AG04450 (cell line): ENCODE data around the gene EIF5A2. TPM values are rescaled to one million over a fixed set of nuclear protein-coding genes. Genes with fewer than 3 reads are reported as not detected.
"Not testable (repeated sequence)": the region's sequence is repeated elsewhere in the genome, so short reads cannot be mapped to it uniquely, and the experiment has no call there.

Source experiments
- CTCF ChIA-PET: fragments of 300-600, 350-600 bp; formaldehyde crosslinking; extraction: SDS; loops from one replicate; lab custom pipeline; 2022; ENCODE audit warnings: antibody characterized with exemption, inconsistent platforms; lab: Charles Lee
- POLR2A ChIA-PET: fragments of 350-600 bp; formaldehyde crosslinking; extraction: SDS; loops from one replicate; lab custom pipeline; 2021; ENCODE audit warnings: antibody characterized with exemption, inconsistent platforms; lab: Yijun Ruan, JAX
- DNase-seq: peaks from one replicate; pipeline ENCODE4 v3.0.0-alpha.2; 2011; ENCODE audit warnings: low read depth, low spot score
- H3K27ac ChIP-seq: one replicate; pipeline ENCODE4 v1.5.1; 2012; ENCODE audit warnings: low read depth, low read length, control low read depth
- H3K27me3 ChIP-seq: one replicate; pipeline ENCODE4 v1.6.0; 2012; ENCODE audit warnings: low read length; ENCODE audit not compliant: control insufficient read depth, insufficient read depth
- H3K4me3 ChIP-seq: 2 replicates; pipeline ENCODE4 v1.5.1; 2011; ENCODE audit warnings: mild to moderate bottlenecking, low read depth, low read length, control low read depth
- H3K9me3 ChIP-seq: 2 replicates; pipeline ENCODE4 v1.5.1; 2012; ENCODE audit warnings: low read length; ENCODE audit not compliant: control insufficient read depth, insufficient read depth
- CTCF ChIP-seq: IDR thresholded peaks from 2 replicates; pipeline ENCODE4 v1.5.1; 2011; ENCODE audit warnings: low read depth, low read length, control low read depth, inconsistent platforms
- polyA plus RNA-seq: library from polyadenylated mRNA; depleted of rRNA; stranded (reverse); fragments of >200 nt; gene quantifications from 2 replicates; pipeline ENCODE4 v1.2.3, GENCODE V29; 2011

EIF5A2 gene
- polyA plus RNA-seq, 1 experiment, result 20.5 TPM

- Histone ChIP-seq H3K27me3 (no peaks in the 10 kb centered on the region), H3K9me3 (peaks cover 10% of the 10 kb centered on the region), H3K4me3 (peak overlapping the region; percentile 80), H3K27ac (no peak overlapping the region)
- no peak for DNase-seq
- POLR2A ChIA-PET, result interaction anchor here (2.1 kb wide), 1 partner anchor 38 kb away, joined by 12 read pairs; the partner anchor contains the start of gene RPL22L1
- no peak for TF ChIP-seq CTCF
- CTCF ChIA-PET, result no interaction called here
Observed at GRCh38 chr3:170907637-170908234, 701 bp downstream of the EIF5A2 start.

GRCh38 chr3:170905862-170906261, 2.6 kb downstream of the EIF5A2 start:
- DNase-seq, result no peak
- peaks cover 8% of the 10 kb centered on the region for H3K9me3 ChIP-seq
- no peaks in the 10 kb centered on the region for H3K27me3 ChIP-seq
- H3K4me3 ChIP-seq, result no peak overlapping the region
- ChIA-PET POLR2A (interaction anchor here (1.5 kb wide), 1 partner anchor 36 kb away, joined by 3 read pairs; the partner anchor contains the start of gene RPL22L1), CTCF (no interaction called here)
- no peak for TF ChIP-seq CTCF
- no peak overlapping the region for H3K27ac ChIP-seq

- H3K27me3 ChIP-seq, result no peaks in the 10 kb centered on the region
- POLR2A ChIA-PET, result no interaction called here
- no peaks in the 10 kb centered on the region for H3K9me3 ChIP-seq
- H3K4me3 ChIP-seq, result no peak overlapping the region
- TF ChIP-seq CTCF, result no peak
- no peak overlapping the region for H3K27ac ChIP-seq
- no peak for DNase-seq
- CTCF ChIA-PET, result no interaction called here
Observed at GRCh38 chr3:170903123-170903522, 5.3 kb downstream of the EIF5A2 start.

GRCh38 chr3:170899455-170899854, 9.0 kb downstream of the EIF5A2 start:
- TF ChIP-seq CTCF, result no peak
- H3K27ac ChIP-seq, result no peak overlapping the region
- H3K27me3 ChIP-seq, result no peaks in the 10 kb centered on the region
- H3K4me3 ChIP-seq, result no peak overlapping the region
- no peaks in the 10 kb centered on the region for H3K9me3 ChIP-seq
- CTCF ChIA-PET, result no interaction called here
- DNase-seq, result no peak
- POLR2A ChIA-PET, result no interaction called here

GRCh38 chr3:170897978-170898377, 10.5 kb downstream of the EIF5A2 start:
- TF ChIP-seq CTCF, result no peak

GRCh38 chr3:170897199-170897598, 11.2 kb downstream of the EIF5A2 start:
- POLR2A ChIA-PET, result interaction anchor here (1.3 kb wide), 1 partner anchor 12 kb away, joined by 3 read pairs; no protein-coding TSS in a partner anchor
- H3K4me3 ChIP-seq, DNase-seq, CTCF ChIA-PET, H3K27me3 ChIP-seq, H3K27ac ChIP-seq, H3K9me3 ChIP-seq: not testable (repeated sequence)

More at GRCh38 chr3:170897978-170898377, 10.5 kb downstream of the EIF5A2 start:
- no peak for DNase-seq
- POLR2A ChIA-PET, result interaction anchor here (1.3 kb wide), 1 partner anchor 11 kb away, joined by 3 read pairs; no protein-coding TSS in a partner anchor
- Histone ChIP-seq H3K4me3 (no peak overlapping the region), H3K9me3 (no peaks in the 10 kb centered on the region), H3K27ac (no peak overlapping the region), H3K27me3 (no peaks in the 10 kb centered on the region)
- CTCF ChIA-PET, result no interaction called here
